Left lung (tissue), 10 donors: ENCODE data around the gene CAVIN1. TPM values are rescaled to one million over a fixed set of nuclear protein-coding genes. Genes with fewer than 3 reads are reported as not detected.
"Not testable (repeated sequence)": the region's sequence is repeated elsewhere in the genome, so short reads cannot be mapped to it uniquely, and the experiment has no call there.

Source experiments
- ATAC-seq: fragments of 200-7000 bp; cut with Tn5 transposase; one replicate; pipeline ENCODE4 v1.9.1; 2020; ENCODE audit warnings: moderate library complexity
- DNase-seq, 4 donors: peaks; one replicate each; pipeline ENCODE4 v3.0.0-alpha.2; 2013 to 2020
- H3K27ac ChIP-seq, 2 donors: fragments of 200-600 bp; sonication (generic) in 1 of 2; one replicate each; pipeline versions ENCODE4 v1.5.0 to v1.8.0; 2020 to 2021
- H3K27me3 ChIP-seq, 2 donors: fragments of 200-600 bp; sonication (generic) in 1 of 2; one replicate each; pipeline versions ENCODE4 v1.5.0 to v1.8.0; 2020 to 2021
- H3K36me3 ChIP-seq, 2 donors: fragments of 200-600 bp; sonication (generic) in 1 of 2; one replicate each; pipeline versions ENCODE4 v1.5.0 to v1.8.0; 2020 to 2021
- H3K4me1 ChIP-seq, 2 donors: fragments of 200-600 bp; one replicate each; pipeline ENCODE4 v1.8.0; 2021
- H3K4me3 ChIP-seq, 2 donors: fragments of 200-600 bp; sonication (generic) in 1 of 2; one replicate each; pipeline versions ENCODE4 v1.5.0 to v1.8.0; 2020 to 2021; ENCODE audit warnings: mild to moderate bottlenecking in 1 of 2
- H3K9me3 ChIP-seq, 2 donors: fragments of 200-600 bp; sonication (generic) in 1 of 2; one replicate each; pipeline versions ENCODE4 v1.5.0 to v1.8.0; 2020 to 2021
- CTCF ChIP-seq, 2 donors: fragments of 200-600 bp; sonication (generic) in 1 of 2; IDR thresholded peaks; one replicate each; pipeline versions ENCODE4 v1.5.0 to v1.8.0; 2021; ENCODE audit warnings: antibody characterized with exemption in 2 of 2
- intact Hi-C, 2 donors: fragments of 100-400 bp; cut with DNase I; formaldehyde crosslinking; loops; one replicate each; pipeline versions ENCODE4 v1.11.2 to v1.14.2; 2022
- polyA plus RNA-seq, 6 donors: library from polyadenylated mRNA; unstranded; fragments of 120-200 nt; gene quantifications; one replicate each; pipeline ENCODE4 v1.2.1, GENCODE V29; 2013; ENCODE audit not compliant: insufficient read length in 6 of 6
- total RNA-seq, 2 donors: library from RNA; stranded (reverse); fragmentation: NEBNext Ultra II Directional; extraction: Animal tissue kit (Norgen Biotek cat#: 25700); gene quantifications; one replicate each; pipeline ENCODE4 v1.2.1, GENCODE V29; 2021
- donor health status: DM: no; HTN: yes; CAD: no.
- donor health status: DM: no; HTN: no; CAD: no.

Gene CAVIN1
- total and polyA plus RNA-seq, 8 donors, result 163 to 320 (median 211) TPM

DNA sequence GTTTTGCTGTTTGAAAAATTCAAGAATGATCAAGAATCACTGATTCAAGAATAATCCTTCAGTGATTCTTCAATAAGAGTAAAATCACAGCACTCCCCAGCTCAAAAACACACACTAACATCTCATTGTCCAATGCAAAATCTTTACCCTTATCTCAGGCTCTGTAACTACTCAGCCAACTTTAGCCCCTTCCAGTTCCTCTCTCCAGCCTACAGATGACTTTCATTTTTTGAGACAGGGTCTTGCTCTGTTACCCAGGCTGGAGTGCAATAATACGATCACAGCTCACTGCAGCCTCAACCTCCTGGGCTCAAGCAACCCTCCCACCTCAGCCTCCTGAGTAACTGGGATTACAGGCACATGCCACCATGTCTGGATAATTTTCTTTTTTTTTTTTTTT is 59.8 kb downstream of the CAVIN1 start:
- peaks cover 43 to 96% of the 10 kb centered on the region in 2 donors for H3K4me1 ChIP-seq
- no peak for ATAC-seq
- intact Hi-C loops, result no loop called here
- DNase-seq, result no peak
- no peaks in the 10 kb centered on the region for H3K27me3 ChIP-seq
- H3K36me3 ChIP-seq, result peaks cover 0 to 10% of the 10 kb centered on the region in 2 donors
- H3K27ac ChIP-seq, result peak overlapping the region; percentile 16 to 51
- H3K4me3 ChIP-seq, result no peak overlapping the region
- TF ChIP-seq CTCF (IDR thresholded peaks at IDR 0.05), result no peak
- H3K9me3 ChIP-seq, result no peaks in the 10 kb centered on the region

DNA sequence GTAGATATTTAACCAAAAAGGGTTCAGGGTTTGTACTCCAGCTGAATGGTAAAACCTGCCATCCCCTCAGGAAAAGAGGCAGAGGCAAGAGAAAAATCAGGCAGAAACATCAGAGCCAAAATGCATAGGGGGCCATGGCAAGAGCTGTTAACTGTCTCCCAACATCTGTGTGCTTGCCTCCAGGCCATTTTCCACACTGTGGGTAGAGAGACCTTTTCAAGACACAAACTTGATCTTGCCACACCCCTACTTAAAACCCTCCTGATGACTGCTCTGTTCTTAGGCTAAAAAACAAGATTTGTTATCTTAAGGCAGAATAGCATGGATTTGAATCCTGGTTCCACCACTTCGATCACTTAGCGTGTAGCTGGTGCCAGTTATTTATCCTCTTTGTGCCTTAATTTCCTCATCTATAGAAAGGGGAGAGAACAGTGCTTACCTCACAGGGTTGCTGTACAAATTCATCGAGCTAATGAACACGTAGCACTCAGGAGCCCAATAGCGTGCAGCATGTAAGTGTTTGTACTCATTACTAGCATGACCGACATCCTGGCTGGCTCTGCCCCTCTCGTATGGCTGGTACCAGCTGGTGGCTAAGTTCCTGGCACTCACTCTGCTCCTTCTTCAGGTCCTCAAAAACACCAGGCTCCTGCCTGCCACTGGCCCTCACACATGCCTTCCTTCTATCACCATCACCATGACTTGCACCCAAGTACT is 60.7 kb downstream of the CAVIN1 start:
- intact Hi-C loops, result no loop called here
- H3K36me3 ChIP-seq, result peaks cover 0 to 10% of the 10 kb centered on the region in 2 donors
- DNase-seq (peak in 1 of 4 donors; percentile 58), ATAC-seq (peak; percentile 75)
- H3K27ac ChIP-seq, result peak overlapping the region; percentile 16 to 51
- no peaks in the 10 kb centered on the region for H3K9me3 ChIP-seq
- H3K4me3 ChIP-seq, result no peak overlapping the region
- H3K4me1 ChIP-seq, result peaks cover 46 to 94% of the 10 kb centered on the region in 2 donors
- no peak for TF ChIP-seq CTCF (IDR thresholded peaks at IDR 0.05)
- H3K27me3 ChIP-seq, result no peaks in the 10 kb centered on the region

DNA sequence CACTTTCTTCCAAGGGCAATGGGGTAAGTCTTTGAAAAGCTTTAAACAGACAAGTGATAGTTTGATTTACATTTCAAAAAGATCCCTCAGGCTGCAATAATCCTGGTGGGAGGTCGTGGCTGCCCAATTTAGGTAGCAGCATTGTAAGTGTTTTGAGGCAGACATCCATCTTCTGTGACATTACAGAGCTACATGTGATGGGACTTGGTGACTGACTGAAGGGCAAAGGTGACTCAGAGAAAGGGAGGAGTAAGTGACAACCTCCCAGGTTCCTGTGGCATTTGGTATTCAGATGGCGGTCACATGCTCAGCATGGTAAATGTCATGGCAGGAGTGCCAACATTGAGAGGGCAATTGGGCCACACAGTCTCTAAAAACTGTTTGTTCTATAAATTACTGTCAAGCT is 61.3 kb downstream of the CAVIN1 start:
- intact Hi-C loops, result no loop called here
- no peak for TF ChIP-seq CTCF (IDR thresholded peaks at IDR 0.05)
- ATAC-seq (peak; percentile 40), DNase-seq (no peak)
- no peak overlapping the region for H3K4me3 ChIP-seq
- peaks cover 0 to 11% of the 10 kb centered on the region in 2 donors for H3K36me3 ChIP-seq
- H3K4me1 ChIP-seq, result peaks cover 40 to 91% of the 10 kb centered on the region in 2 donors
- no peaks in the 10 kb centered on the region for H3K9me3 ChIP-seq
- H3K27me3 ChIP-seq, result no peaks in the 10 kb centered on the region
- peak overlapping the region; percentile 16 to 51 for H3K27ac ChIP-seq

DNA sequence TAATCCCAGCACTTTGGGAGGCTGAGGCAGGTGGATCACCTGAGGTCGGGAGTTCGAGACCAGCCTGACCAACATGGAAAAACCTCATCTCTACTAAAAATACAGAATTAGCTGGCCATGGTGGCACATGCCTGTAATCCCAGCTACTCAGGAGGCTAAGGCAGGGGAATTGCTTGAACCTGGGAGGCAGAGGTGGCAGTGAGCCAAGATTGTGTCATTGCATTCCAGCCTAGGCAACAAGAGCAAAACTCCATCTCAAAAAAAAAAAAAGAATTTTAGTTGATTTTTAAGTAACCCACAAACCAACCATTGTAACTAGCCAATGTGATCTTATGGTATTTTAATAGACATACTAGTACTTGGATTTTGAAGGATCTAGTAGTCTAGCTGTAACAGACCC is 62.7 kb downstream of the CAVIN1 start:
- Histone ChIP-seq H3K36me3 (peaks cover 0 to 18% of the 10 kb centered on the region in 2 donors), H3K4me1 (peaks cover 34 to 90% of the 10 kb centered on the region in 2 donors)
- intact Hi-C loops, DNase-seq, H3K9me3 ChIP-seq, ATAC-seq, H3K27ac ChIP-seq, H3K4me3 ChIP-seq, H3K27me3 ChIP-seq: not testable (repeated sequence)

DNA sequence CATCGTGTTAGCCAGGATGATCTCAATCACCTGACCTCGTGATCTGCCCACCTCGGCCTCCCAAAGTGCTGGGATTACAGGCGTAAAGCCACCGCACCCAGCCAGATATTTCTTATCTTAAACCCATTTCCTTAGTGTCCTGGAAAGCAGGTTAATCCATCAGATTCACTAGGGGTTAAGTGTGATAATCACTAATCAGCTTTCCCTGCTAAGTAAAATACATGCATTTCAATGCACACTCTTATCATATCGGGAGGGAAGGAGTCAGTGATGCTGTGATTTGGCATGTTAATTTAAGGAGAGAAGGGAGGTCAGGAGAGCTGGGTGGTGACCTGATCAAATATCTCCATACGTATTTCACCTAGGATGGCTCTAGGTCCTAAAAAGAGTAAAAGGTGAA is 63.9 kb downstream of the CAVIN1 start:
- Histone ChIP-seq H3K27me3 (no peaks in the 10 kb centered on the region), H3K4me1 (peaks cover 38 to 90% of the 10 kb centered on the region in 2 donors), H3K36me3 (peaks cover 0 to 11% of the 10 kb centered on the region in 2 donors), H3K27ac (no peak overlapping the region), H3K9me3 (no peaks in the 10 kb centered on the region), H3K4me3 (no peak overlapping the region)
- ATAC-seq (no peak), DNase-seq (no peak)
- intact Hi-C loops, result no loop called here
- no peak for TF ChIP-seq CTCF (IDR thresholded peaks at IDR 0.05)
